Measurements from ENCODE around the gene SLC22A17. TPM values are rescaled to one million over a fixed set of nuclear protein-coding genes. Genes with fewer than 3 reads are reported as not detected.
A peak's percentile ranks its signal among the peaks of the same experiment; 100 is the strongest.

SLC22A17 gene
- total and polyA plus RNA-seq, 2 of the 13 experiments (the other 11 are each of a cell fraction or from before 2014, with no cell fraction given), result 0.95 to 1.1 TPM

DNA sequence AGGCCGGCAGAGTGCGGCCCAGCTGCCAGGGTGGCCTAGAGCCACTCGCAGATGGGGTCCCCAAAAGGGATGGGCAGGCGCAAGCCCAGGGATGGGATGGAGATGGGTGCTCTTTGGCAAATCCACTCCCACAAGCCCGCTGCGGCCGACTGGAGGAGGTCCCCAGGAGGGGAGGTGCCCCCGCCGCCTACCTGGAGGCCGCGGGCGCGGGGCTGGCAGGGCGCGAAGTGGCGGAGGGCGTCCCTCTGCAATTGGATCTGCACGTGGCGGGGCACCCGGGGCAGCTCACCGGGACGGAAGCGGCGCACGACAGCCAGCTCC is 50.8 kb downstream of the SLC22A17 start (continued):
- TF ChIP-seq, protein P1, sequence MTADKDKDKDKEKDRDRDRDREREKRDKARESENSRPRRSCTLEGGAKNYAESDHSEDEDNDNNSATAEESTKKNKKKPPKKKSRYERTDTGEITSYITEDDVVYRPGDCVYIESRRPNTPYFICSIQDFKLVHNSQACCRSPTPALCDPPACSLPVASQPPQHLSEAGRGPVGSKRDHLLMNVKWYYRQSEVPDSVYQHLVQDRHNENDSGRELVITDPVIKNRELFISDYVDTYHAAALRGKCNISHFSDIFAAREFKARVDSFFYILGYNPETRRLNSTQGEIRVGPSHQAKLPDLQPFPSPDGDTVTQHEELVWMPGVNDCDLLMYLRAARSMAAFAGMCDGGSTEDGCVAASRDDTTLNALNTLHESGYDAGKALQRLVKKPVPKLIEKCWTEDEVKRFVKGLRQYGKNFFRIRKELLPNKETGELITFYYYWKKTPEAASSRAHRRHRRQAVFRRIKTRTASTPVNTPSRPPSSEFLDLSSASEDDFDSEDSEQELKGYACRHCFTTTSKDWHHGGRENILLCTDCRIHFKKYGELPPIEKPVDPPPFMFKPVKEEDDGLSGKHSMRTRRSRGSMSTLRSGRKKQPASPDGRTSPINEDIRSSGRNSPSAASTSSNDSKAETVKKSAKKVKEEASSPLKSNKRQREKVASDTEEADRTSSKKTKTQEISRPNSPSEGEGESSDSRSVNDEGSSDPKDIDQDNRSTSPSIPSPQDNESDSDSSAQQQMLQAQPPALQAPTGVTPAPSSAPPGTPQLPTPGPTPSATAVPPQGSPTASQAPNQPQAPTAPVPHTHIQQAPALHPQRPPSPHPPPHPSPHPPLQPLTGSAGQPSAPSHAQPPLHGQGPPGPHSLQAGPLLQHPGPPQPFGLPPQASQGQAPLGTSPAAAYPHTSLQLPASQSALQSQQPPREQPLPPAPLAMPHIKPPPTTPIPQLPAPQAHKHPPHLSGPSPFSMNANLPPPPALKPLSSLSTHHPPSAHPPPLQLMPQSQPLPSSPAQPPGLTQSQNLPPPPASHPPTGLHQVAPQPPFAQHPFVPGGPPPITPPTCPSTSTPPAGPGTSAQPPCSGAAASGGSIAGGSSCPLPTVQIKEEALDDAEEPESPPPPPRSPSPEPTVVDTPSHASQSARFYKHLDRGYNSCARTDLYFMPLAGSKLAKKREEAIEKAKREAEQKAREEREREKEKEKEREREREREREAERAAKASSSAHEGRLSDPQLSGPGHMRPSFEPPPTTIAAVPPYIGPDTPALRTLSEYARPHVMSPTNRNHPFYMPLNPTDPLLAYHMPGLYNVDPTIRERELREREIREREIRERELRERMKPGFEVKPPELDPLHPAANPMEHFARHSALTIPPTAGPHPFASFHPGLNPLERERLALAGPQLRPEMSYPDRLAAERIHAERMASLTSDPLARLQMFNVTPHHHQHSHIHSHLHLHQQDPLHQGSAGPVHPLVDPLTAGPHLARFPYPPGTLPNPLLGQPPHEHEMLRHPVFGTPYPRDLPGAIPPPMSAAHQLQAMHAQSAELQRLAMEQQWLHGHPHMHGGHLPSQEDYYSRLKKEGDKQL (CRISPR knock-in tag; IDR thresholded peaks at IDR 0.05; ENCODE audit: low read depth), result no peak; the same call in 1 of the 2 replicates
- TF ChIP-seq, protein P2, sequence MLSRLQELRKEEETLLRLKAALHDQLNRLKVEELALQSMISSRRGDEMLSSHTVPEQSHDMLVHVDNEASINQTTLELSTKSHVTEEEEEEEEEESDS (CRISPR knock-in tag; IDR thresholded peaks at IDR 0.05; ENCODE audit: borderline replicate concordance), result 0 out of 2 replicates have a peak, but pooled peaks have one; percentile 31
- TF ChIP-seq ZNF3 (CRISPR knock-in tag; IDR thresholded peaks at IDR 0.05), result peak; percentile 72; the same call in 1 of the 2 replicates
- TF ChIP-seq, protein P3, sequence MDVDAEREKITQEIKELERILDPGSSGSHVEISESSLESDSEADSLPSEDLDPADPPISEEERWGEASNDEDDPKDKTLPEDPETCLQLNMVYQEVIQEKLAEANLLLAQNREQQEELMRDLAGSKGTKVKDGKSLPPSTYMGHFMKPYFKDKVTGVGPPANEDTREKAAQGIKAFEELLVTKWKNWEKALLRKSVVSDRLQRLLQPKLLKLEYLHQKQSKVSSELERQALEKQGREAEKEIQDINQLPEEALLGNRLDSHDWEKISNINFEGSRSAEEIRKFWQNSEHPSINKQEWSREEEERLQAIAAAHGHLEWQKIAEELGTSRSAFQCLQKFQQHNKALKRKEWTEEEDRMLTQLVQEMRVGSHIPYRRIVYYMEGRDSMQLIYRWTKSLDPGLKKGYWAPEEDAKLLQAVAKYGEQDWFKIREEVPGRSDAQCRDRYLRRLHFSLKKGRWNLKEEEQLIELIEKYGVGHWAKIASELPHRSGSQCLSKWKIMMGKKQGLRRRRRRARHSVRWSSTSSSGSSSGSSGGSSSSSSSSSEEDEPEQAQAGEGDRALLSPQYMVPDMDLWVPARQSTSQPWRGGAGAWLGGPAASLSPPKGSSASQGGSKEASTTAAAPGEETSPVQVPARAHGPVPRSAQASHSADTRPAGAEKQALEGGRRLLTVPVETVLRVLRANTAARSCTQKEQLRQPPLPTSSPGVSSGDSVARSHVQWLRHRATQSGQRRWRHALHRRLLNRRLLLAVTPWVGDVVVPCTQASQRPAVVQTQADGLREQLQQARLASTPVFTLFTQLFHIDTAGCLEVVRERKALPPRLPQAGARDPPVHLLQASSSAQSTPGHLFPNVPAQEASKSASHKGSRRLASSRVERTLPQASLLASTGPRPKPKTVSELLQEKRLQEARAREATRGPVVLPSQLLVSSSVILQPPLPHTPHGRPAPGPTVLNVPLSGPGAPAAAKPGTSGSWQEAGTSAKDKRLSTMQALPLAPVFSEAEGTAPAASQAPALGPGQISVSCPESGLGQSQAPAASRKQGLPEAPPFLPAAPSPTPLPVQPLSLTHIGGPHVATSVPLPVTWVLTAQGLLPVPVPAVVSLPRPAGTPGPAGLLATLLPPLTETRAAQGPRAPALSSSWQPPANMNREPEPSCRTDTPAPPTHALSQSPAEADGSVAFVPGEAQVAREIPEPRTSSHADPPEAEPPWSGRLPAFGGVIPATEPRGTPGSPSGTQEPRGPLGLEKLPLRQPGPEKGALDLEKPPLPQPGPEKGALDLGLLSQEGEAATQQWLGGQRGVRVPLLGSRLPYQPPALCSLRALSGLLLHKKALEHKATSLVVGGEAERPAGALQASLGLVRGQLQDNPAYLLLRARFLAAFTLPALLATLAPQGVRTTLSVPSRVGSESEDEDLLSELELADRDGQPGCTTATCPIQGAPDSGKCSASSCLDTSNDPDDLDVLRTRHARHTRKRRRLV (CRISPR knock-in tag; IDR thresholded peaks at IDR 0.05), result 0 out of 2 replicates have a peak, but pooled peaks have one; percentile 77
- peak; percentile 25; the same call in 1 of the 2 replicates for TF ChIP-seq MEIS2 (CRISPR knock-in tag; IDR thresholded peaks at IDR 0.05)
- TF ChIP-seq ATF7-NPFF (CRISPR knock-in tag; IDR thresholded peaks at IDR 0.05; ENCODE audit: low read depth), result no peak
- peak; percentile 67; the same call in 1 of the 2 replicates for TF ChIP-seq ZNF329 (CRISPR knock-in tag; IDR thresholded peaks at IDR 0.05; ENCODE audit: low read depth)
- TF ChIP-seq, protein P4, sequence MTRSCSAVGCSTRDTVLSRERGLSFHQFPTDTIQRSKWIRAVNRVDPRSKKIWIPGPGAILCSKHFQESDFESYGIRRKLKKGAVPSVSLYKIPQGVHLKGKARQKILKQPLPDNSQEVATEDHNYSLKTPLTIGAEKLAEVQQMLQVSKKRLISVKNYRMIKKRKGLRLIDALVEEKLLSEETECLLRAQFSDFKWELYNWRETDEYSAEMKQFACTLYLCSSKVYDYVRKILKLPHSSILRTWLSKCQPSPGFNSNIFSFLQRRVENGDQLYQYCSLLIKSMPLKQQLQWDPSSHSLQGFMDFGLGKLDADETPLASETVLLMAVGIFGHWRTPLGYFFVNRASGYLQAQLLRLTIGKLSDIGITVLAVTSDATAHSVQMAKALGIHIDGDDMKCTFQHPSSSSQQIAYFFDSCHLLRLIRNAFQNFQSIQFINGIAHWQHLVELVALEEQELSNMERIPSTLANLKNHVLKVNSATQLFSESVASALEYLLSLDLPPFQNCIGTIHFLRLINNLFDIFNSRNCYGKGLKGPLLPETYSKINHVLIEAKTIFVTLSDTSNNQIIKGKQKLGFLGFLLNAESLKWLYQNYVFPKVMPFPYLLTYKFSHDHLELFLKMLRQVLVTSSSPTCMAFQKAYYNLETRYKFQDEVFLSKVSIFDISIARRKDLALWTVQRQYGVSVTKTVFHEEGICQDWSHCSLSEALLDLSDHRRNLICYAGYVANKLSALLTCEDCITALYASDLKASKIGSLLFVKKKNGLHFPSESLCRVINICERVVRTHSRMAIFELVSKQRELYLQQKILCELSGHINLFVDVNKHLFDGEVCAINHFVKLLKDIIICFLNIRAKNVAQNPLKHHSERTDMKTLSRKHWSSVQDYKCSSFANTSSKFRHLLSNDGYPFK (CRISPR knock-in tag; IDR thresholded peaks at IDR 0.05; ENCODE audit: borderline replicate concordance), result no peak; the same call in none of the 2 replicates
- TF ChIP-seq ZNF746 (CRISPR knock-in tag; IDR thresholded peaks at IDR 0.05), result no peak
- TF ChIP-seq HNF4G (IDR thresholded peaks at IDR 0.05; ENCODE audit: borderline replicate concordance, low read depth, low read length), result no peak
- no peak; the same call in 1 of the 2 replicates for TF ChIP-seq HNF4G (CRISPR knock-in tag; IDR thresholded peaks at IDR 0.05; ENCODE audit: borderline replicate concordance, low read depth)
- TF ChIP-seq ZNF225 (CRISPR knock-in tag; IDR thresholded peaks at IDR 0.05), result peak; percentile 96; the same call in 1 of the 2 replicates
- TF ChIP-seq ZNF572 (CRISPR knock-in tag; IDR thresholded peaks at IDR 0.05), result no peak
- peak; percentile 95 for TF ChIP-seq ZNF550 (CRISPR knock-in tag; IDR thresholded peaks at IDR 0.05; ENCODE audit: borderline replicate concordance)
- no peak for TF ChIP-seq HNRNPH1 (optimal IDR thresholded peaks at IDR 0.05; ENCODE audit: low read depth, low read length)
